VCaP (cell line): Measurements from ENCODE around the gene CDK3.
"Not testable (repeated sequence)": the region's sequence is repeated elsewhere in the genome, so short reads cannot be mapped to it uniquely, and the experiment has no call there.

ENCODE experiments used
- H3K27ac ChIP-seq: fragments of 450-650 bp; 2 replicates; pipeline ENCODE4 v1.5.1; 2017
- TF ChIP-seq, protein P1 (sequence below): fragments of 450-650 bp; conservative IDR thresholded peaks from 2 replicates; pipeline ENCODE4 v1.5.1; 2017; ENCODE audit warnings: mild to moderate bottlenecking, moderate library complexity

CDK3 gene

DNA sequence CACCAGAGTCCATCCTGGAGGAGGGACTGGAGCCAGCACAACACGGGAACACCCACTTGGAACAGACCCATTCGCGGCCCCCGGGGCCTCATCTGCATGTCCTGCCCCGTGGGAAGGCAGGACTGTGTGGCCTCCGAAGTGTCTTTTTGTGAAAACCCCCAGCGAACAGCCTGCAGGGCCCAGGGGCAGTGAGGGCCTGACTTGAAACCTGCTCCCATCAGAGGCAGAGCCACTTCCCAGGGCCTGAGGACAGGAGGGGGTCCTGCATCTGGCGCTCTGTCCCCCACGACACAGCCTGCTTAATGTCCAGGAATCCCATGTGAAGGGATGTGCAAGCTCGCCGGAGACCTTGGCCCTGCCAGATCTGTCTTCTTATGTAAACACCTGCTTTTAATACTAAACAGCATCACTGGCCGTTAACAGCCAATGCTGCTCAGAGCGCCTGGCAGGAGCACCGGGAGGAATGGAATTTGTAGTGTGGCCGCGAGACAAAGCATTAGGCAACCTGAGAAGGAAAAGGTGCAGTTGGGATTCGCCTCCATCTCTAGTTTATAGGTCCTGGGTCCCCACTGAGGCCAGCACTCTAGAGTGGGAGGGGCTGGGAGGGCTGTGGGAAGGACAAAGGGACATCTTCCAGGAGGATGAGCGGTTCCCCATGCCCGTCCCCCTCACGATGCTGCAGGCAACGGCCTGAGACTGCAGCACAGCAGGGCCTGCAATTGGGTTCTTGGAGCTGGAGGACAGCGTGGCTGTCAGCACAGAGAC lies 36.0 kb downstream of the CDK3 start:
- H3K27ac ChIP-seq, result peak overlapping the region; percentile 54
- TF ChIP-seq, protein P1, sequence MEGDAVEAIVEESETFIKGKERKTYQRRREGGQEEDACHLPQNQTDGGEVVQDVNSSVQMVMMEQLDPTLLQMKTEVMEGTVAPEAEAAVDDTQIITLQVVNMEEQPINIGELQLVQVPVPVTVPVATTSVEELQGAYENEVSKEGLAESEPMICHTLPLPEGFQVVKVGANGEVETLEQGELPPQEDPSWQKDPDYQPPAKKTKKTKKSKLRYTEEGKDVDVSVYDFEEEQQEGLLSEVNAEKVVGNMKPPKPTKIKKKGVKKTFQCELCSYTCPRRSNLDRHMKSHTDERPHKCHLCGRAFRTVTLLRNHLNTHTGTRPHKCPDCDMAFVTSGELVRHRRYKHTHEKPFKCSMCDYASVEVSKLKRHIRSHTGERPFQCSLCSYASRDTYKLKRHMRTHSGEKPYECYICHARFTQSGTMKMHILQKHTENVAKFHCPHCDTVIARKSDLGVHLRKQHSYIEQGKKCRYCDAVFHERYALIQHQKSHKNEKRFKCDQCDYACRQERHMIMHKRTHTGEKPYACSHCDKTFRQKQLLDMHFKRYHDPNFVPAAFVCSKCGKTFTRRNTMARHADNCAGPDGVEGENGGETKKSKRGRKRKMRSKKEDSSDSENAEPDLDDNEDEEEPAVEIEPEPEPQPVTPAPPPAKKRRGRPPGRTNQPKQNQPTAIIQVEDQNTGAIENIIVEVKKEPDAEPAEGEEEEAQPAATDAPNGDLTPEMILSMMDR, result no peak

DNA sequence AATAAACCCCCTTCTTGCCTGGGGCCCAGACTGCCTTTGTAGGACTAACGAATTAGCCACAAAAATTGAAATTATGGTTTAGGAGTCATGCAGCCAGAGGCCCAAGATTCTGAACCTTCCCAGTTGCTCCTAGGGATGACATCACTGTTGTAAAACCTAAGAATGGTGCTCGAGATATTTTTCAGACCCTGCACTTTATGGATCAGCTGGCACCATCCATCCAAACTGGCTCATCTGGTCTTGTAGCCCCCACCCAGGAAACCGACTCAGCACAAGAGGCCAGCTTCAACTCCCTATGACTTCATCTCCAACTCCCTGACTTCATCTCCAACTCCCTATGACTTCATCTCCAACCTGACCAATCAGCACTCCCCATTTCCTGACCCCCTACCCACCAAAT lies 37.4 kb downstream of the CDK3 start:
- TF ChIP-seq, protein P1, result no peak
- no peak overlapping the region; the same call in 1 of the 2 replicates for H3K27ac ChIP-seq

DNA sequence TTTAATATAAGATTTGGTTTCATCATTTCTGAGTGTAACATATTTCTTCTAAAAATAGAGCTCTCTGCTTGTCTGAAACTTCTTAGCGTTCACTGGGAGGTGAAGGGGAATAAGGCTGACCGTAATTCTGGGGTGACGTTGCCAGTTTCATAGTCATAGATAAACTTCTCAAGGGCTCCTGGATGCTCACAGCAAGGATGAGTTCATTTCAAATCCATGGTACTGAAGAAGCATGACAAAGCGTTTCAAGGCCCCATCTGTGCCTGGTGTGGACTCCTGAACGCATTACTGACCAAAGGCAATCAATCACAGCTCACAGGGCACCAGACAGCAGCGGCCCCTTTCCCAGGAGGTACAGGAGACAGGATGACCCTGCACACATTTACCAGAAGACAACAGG lies 38.5 kb downstream of the CDK3 start:
- TF ChIP-seq, protein P1, result no peak
- H3K27ac ChIP-seq, result no peak overlapping the region

DNA sequence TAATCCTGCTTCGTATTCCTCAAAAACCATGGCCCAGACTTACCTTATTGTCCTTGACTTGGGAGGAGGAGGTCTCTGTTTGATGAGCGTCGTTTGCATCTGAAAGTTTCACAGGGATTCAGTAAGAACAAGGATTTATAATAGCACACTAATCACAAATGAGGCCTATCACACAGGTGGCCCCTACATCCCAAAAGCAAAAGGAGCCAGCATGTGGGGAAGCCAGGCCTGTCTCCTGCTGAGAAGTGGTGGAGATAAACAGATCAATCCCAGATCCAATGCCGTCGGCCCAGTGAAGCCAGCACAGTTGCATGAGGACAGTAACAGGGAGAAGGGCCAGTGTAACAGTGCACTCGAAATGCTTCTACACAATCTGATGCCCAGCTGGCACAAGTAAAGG lies 39.7 kb downstream of the CDK3 start:
- no peak overlapping the region for H3K27ac ChIP-seq
- TF ChIP-seq, protein P1, result no peak

DNA sequence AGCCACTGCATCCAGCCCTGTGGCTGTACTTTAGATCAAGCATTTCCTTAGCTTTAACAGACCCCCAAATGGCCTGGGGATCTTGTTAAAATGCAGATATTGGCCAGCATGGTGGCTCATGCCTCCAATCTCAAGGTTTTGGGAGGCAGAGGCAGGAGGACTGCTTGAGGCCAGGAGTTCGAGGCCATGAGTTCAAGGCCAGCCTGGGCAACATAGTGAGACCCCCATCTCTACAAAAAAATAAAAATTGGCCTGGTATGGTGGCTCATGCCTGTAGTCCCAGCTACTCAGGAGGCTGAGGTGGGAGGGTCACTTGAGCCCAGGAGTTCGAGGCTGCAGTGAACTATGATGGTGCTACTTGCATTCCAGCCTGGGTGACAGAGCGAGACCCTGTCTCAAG lies 42.2 kb downstream of the CDK3 start:
- H3K27ac ChIP-seq, result not testable (repeated sequence)

DNA sequence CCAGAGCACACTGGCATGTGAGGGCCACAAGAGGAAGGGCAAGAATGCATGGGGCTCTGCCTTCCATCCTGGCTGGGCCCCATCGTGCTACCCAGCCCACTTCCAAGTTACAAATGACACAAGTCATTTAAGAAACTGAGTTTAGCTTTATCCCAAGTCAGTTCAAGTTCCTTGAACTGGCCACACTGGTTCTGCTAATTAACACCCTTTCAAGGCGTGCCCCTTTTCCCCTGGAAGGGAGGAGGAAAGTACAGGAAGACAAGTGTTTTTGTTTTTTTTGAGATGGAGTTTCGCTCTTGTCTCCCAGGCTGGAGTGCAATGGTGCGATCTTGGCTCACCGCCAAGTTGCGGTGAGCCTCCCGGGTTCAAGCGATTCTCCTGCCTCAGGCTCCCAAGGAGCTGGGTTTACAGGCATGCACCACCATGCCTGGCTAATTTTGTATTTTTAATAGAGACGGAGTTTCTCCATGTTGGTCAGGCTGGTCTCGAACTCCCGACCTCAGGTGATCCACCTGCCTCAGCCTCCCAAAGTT lies 43.9 kb downstream of the CDK3 start:
- not testable (repeated sequence) for H3K27ac ChIP-seq

DNA sequence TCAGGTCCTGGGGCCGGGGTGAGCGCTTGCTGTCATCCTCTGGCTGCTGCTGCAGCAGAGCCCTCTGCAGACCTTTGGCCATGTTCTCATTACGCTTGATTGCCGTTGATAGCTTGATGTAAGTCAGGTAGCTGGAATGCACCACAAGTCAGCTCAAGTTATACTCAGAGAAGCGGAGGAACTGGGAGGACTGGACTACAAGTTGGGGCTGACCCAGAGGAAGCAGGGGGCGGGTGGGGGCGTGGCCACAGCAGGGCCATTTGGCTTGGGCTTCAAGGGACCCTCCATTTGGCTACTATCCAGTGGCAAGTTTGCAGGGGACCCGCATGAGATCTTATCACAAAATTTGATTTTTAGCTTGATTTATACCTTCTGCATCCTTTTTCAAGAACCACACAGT lies 45.4 kb downstream of the CDK3 start:
- H3K27ac ChIP-seq, result no peak overlapping the region
- TF ChIP-seq, protein P1, result no peak

DNA sequence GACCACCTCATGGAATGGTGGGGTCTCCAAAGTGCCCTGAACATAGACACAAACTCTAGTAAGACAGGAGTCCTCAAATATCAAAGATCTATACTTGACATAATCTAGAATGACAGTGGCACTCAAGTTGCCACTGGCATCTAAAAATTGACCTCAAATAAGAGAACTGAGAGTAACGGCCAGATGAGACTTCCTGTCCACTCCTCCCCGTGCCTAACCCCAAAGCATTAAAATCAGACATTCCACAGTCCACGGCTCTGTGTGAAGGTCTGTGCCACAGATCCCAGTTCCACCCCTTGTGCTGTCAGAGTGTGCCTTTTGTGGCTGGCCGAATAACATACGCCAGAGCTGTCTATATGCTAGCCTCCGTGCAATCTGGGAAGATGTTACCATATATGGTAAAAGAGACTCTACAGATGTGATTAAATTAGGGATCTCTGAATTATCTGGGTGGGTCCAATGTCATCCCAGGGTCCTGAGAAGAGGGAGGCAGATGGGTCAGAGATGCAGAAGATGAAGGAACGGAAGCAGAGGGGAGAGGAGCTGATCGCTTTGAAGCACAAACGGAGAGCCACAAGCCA lies 47.5 kb downstream of the CDK3 start:
- TF ChIP-seq, protein P1, result no peak
- no peak overlapping the region for H3K27ac ChIP-seq
